Glutamatergic neuron (in vitro differentiated cells): ENCODE data around the gene VAMP5. TPM values are rescaled to one million over a fixed set of nuclear protein-coding genes. Genes with fewer than 3 reads are reported as not detected.

Experiments used
- DNase-seq: peaks from one replicate; pipeline ENCODE4 v3.0.0; 2022
- H3K27ac Mint-ChIP-seq: one replicate; pipeline ENCODE4 v1.8.0; 2020; ENCODE audit warnings: mild to moderate bottlenecking, mixed read lengths, inconsistent platforms; ENCODE audit not compliant: unreplicated experiment
- H3K27me3 Mint-ChIP-seq: one replicate; pipeline ENCODE4 v1.8.0; 2020; ENCODE audit warnings: mild to moderate bottlenecking, moderate library complexity, mixed read lengths, inconsistent platforms; ENCODE audit not compliant: unreplicated experiment
- H3K36me3 Mint-ChIP-seq: one replicate; pipeline ENCODE4 v1.8.0; 2020; ENCODE audit warnings: mild to moderate bottlenecking, mixed read lengths, inconsistent platforms; ENCODE audit not compliant: unreplicated experiment
- H3K4me1 Mint-ChIP-seq: one replicate; pipeline ENCODE4 v1.8.0; 2020; ENCODE audit warnings: mild to moderate bottlenecking, low read depth, mixed read lengths, inconsistent platforms; ENCODE audit not compliant: unreplicated experiment
- H3K4me3 Mint-ChIP-seq: one replicate; pipeline ENCODE4 v1.8.0; 2020; ENCODE audit warnings: mild to moderate bottlenecking, mixed read lengths, inconsistent platforms; ENCODE audit not compliant: unreplicated experiment
- H3K9me3 Mint-ChIP-seq: one replicate; pipeline ENCODE4 v1.8.0; 2020; ENCODE audit warnings: mild to moderate bottlenecking, moderate library complexity, mixed read lengths, inconsistent platforms; ENCODE audit not compliant: unreplicated experiment
- total RNA-seq: library from RNA; stranded (reverse); fragmentation: NEBNext Ultra II Directional; extraction: Animal tissue kit (Norgen Biotek cat#: 25700); gene quantifications from one replicate; pipeline ENCODE4 v1.2.1, GENCODE V29; 2021; ENCODE audit not compliant: unreplicated experiment
- TF ChIP-seq, protein P1 (sequence below): fragments of 200-600 bp; sonication (generic); IDR thresholded peaks from one replicate; pipeline ENCODE4 v1.5.0; 2021; ENCODE audit not compliant: partially characterized antibody, unreplicated experiment

Gene VAMP5
- total RNA-seq, 1 donor from 2014 or later, result 1.4 TPM

DNA sequence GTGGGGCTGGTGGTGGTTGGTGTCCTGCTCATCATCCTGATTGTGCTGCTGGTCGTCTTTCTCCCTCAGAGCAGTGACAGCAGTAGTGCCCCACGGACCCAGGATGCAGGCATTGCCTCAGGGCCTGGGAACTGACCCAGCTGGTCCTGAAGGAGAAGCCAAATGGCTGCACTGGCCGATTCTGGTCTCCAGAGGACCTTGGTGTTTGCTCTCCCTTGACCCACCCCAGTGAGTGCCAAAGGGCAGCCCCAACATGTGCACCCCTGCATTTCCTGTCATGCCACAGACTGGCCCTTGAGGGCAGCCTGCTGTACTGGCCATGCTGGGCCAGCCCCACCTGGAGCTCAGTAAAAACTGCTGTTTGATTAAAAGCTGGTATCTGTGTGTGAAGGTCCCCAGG lies 8.8 kb downstream of the VAMP5 start:
- Mint-ChIP-seq H3K27me3 (peaks cover 12% of the 10 kb centered on the region), H3K36me3 (no peaks in the 10 kb centered on the region), H3K4me3 (no peak overlapping the region), H3K4me1 (peaks cover 4% of the 10 kb centered on the region), H3K27ac (no peak overlapping the region), H3K9me3 (peaks cover 13% of the 10 kb centered on the region)
- TF ChIP-seq, protein P1, sequence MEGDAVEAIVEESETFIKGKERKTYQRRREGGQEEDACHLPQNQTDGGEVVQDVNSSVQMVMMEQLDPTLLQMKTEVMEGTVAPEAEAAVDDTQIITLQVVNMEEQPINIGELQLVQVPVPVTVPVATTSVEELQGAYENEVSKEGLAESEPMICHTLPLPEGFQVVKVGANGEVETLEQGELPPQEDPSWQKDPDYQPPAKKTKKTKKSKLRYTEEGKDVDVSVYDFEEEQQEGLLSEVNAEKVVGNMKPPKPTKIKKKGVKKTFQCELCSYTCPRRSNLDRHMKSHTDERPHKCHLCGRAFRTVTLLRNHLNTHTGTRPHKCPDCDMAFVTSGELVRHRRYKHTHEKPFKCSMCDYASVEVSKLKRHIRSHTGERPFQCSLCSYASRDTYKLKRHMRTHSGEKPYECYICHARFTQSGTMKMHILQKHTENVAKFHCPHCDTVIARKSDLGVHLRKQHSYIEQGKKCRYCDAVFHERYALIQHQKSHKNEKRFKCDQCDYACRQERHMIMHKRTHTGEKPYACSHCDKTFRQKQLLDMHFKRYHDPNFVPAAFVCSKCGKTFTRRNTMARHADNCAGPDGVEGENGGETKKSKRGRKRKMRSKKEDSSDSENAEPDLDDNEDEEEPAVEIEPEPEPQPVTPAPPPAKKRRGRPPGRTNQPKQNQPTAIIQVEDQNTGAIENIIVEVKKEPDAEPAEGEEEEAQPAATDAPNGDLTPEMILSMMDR, result no peak
- no peak for DNase-seq

DNA sequence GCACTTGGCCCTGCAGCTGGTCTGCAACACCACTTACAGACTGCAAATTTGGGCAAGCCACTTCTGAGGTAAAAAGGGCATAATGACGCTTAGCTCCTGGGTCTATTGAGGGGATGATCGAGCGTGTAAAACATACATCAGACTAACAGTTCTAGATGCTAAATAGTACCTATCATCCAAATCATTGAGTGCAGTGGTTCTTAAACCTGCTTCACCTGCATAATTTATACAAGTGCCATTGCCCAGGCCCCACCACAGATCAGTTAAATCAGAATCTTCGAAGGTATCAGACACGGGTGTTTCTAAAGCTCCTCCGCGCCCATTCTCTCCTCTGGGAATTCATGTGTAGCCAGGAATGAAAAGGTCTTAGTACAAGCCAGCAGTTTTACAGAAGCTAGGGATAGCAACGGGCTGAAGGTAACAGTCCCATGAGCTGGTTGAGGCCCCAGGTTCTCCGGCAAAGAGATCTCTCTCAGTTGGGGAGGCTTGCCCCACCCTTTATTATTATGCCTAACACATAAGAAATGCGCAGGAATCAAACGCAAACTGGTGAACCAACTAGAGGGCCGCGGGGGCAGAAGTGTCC lies 10.6 kb downstream of the VAMP5 start:
- TF ChIP-seq, protein P1, result no peak
- H3K9me3 Mint-ChIP-seq, result peaks cover 9% of the 10 kb centered on the region
- H3K4me1 Mint-ChIP-seq, result peaks cover 4% of the 10 kb centered on the region
- no peak for DNase-seq
- peak overlapping the region; percentile 100 for H3K4me3 Mint-ChIP-seq
- peak overlapping the region; percentile 91 for H3K27ac Mint-ChIP-seq
- peaks cover 15% of the 10 kb centered on the region for H3K27me3 Mint-ChIP-seq
- H3K36me3 Mint-ChIP-seq, result no peaks in the 10 kb centered on the region

DNA sequence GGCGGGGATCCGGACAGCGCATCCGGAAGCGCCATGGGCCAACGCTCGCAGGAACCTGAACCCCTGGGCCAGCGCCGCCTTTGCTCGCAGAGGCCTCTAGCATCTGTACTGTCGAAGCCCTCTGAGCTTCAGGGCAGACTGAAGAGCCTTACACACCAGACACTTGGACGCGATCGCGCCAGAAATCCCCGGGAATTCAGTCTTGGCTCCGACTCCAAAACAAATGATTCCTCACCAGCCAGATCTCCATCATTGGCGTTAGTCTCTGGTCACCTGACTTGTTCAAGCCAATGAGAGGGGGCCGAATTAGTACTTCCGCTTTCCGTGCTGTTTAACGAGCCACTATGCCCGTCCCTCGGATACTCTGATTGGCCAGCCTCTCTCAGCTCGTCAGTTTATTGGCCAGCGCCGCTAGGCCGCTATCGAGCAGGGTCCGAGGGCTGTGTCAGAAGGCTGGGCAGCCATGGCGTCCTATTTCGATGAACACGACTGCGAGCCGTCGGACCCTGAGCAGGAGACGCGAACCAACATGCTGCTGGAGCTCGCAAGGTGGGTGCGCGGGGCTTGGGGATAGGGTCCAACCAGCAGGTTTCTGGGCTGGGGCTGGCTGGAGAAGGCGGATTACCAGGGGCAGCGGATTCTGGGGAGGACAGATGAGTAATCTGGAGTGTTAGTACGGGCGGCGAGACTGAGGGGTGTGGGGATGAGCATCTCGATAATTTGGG lies 11.2 kb downstream of the VAMP5 start, which contains the start of gene RNF181:
RNF181 (plus strand) TSS at position 445 of the 725 bp plus-strand sequence; CDS start at position 464, 19 bp downstream.
- peak; percentile 90 for DNase-seq
- Mint-ChIP-seq H3K4me3 (peak within 1 kb of the TSS; percentile 100), H3K9me3 (peaks cover 7% of the 10 kb centered on the region), H3K27me3 (peaks cover 15% of the 10 kb centered on the region), H3K36me3 (no peaks in the 10 kb centered on the region), H3K4me1 (peaks cover 2% of the 10 kb centered on the region), H3K27ac (peak within 1 kb of the TSS; percentile 91)
- TF ChIP-seq, protein P1, result no peak

DNA sequence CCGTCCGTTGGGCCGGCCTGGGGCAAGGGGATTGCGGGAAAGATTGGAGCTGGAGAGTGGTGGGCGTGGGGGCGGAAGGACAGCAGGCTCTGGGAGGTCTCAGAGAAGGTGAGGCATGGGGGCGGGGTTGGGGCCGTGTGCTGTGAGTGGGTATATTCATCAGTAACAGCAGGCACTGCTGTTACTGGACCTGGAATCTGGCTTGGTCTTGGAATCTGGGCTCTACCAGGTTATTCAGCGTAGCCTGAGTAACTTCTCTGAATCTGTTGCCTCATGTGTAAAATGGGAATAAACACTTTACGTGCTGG lies 11.7 kb downstream of the VAMP5 start:
- Mint-ChIP-seq H3K4me3 (peak overlapping the region; percentile 100), H3K27ac (peak overlapping the region; percentile 91), H3K4me1 (peaks cover 2% of the 10 kb centered on the region), H3K9me3 (peaks cover 7% of the 10 kb centered on the region), H3K27me3 (peaks cover 13% of the 10 kb centered on the region), H3K36me3 (no peaks in the 10 kb centered on the region)
- TF ChIP-seq, protein P1, result no peak
- DNase-seq, result no peak

DNA sequence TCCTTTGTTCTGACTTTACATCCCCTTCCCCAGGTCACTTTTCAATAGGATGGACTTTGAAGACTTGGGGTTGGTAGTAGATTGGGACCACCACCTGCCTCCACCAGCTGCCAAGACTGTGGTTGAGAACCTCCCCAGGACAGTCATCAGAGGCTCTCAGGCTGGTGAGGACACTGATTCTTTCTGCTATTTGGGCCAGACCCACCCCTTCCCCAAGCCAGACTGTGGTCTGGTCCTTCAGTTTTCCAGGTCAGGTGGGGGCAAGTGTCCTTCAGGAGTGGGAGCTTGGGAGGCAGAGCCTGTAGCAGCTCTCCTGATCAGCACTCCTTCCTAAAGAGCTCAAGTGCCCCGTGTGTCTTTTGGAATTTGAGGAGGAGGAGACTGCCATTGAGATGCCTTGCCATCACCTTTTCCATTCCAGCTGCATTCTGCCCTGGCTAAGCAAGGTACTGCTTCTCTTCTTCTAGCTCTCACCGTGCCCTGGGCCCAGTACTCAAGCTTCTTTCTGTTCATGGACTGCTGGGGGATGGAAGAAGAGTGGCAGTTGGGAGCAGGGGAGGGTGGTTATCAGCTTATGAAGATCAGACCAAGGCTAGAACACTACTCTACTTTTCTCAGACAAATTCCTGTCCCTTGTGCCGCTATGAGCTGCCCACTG lies 12.4 kb downstream of the VAMP5 start:
- Mint-ChIP-seq H3K4me3 (peak overlapping the region; percentile 100), H3K4me1 (peaks cover 2% of the 10 kb centered on the region), H3K27me3 (peaks cover 13% of the 10 kb centered on the region), H3K9me3 (peaks cover 7% of the 10 kb centered on the region), H3K36me3 (no peaks in the 10 kb centered on the region), H3K27ac (no peak overlapping the region)
- no peak for DNase-seq
- TF ChIP-seq, protein P1, result no peak
